Stimulated activated CD4-positive, alpha-beta T cell treated with anti-CD3 and anti-CD28 coated beads, Interleukin-1b, Interleukin-23, amount 100 ng/mL, for 1 hour (primary cell): ENCODE data around the gene PJVK.
"Not testable (repeated sequence)": the region's sequence is repeated elsewhere in the genome, so short reads cannot be mapped to it uniquely, and the experiment has no call there.

Source experiments
- DNase-seq, 2 donors: peaks; one replicate each; pipeline ENCODE4 v3.0.0-alpha.2; 2020; ENCODE audit warnings: low read depth in 2 of 2

Gene PJVK

GRCh38 chr2:178450774-178451525 lies at the start of gene PJVK, which contains the start of gene PRKRA:
TSS of gene PJVK (plus strand) at chr2:178451378. CDS start at chr2:178453410, 2,032 bp downstream.
TSS of gene PRKRA (minus strand) at chr2:178451175. CDS start at chr2:178451030, 145 bp downstream.
- DNase-seq = peak; percentile 88 to 97

DNA sequence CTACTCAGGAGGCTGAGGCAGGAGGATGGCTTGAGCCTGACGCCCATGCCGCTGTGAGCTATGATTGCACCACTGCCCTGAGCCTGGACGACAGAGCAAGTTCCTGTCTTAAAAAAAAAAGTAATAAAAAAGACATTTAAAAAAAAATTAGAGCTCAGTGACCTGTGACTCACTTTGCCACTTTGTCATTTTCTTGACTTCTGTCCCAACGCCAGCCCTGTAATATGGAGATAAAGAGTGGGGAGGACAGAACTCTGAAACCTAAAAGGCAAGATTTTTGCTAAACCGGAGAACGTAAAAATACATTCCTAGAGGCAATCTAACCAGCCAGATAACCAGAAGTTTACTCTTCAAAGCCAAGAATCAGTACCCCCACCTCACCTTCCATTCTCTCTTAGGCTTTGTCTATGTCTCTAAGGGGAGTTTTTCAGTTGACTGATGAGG lies 49.2 kb upstream of the PJVK start:
- no peak for DNase-seq

DNA sequence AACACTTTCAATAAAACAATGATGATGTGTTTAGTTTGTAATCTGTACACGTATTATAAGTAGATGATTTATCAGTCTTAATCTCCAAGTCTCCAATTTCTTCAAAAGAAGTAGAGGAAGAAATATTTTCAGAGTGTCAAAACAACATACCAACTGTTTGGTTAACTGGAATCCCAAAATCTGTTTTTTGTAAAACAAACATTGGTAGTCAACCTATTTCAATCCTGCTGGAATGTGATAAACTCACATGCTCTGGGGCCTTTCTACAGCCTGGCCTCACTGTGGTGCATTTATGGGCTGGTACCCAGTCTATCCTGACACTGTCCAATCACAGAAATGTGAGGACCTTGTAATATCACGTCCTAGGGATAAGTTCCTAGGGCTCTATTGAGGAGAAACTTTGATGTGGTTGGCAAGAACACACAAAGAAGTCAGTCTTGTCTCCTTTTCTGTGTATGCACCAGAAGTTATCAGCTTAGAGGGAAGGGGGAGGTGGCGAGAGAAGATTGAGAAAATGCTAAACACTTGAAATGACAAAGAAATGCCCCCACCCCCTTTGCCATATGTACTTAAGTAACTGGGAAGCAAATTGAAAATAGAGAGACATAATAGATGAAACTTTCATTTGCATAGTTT lies 47.4 kb upstream of the PJVK start:
- DNase-seq = no peak

GRCh38 chr2:178404368-178404767 lies 46.8 kb upstream of the PJVK start:
- no peak for DNase-seq

DNA sequence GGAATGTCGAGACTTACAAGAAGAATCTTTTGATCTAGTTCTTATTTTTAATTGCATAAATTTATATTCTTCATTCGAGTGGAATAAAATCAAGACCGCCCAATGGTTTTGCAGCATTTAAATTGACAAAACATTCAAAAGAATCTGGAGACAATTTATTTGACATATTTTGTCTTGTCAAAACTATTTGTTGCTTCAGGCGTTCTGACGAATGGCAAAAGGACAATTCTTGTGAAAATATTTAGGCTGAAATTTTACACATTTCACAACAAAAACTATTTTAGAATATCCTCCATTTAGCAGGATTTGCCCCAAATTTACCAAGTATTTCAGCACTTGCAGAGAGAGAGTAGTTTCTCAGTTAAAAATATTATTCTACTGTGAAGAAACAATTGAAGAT lies 41.9 kb upstream of the PJVK start:
- no peak for DNase-seq

DNA sequence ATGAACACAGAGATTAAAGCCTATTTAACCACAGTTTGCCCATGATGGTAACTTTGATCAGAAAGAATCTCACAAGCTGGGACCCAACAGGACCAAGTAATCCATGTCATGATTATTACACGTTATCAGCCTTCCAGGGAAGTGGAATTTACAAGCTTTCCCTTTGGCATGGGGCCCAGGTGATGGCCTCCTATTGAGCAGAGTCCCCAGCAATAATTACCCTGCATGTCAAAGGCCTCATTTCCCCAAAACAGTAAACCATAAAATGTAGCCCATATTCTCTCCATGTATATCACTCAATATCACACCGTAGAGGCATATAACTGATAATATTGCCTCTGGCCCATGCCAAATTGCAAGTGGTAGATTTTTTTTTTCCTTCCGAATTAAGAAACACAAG lies 39.1 kb upstream of the PJVK start:
- no peak for DNase-seq

DNA sequence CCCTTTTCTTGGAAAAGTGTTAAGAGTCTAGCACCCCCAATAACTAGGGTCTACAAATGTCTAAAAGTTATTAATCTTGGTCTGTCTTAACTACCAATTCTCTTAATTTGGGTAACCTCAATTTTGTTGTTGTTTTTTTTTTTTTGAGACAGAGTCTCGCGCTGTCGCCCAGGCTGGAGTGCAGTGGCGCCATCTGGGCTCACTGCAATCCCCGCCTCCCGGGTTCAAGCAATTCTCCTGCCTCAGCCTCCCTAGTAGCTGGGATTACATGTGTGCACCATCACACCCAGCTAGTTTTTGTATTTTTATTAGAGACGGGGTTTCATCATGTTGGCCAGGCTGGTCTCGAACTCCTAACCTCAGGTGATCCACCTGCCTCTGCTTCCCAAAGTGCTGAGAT lies 38.7 kb upstream of the PJVK start:
- DNase-seq = not testable (repeated sequence)

DNA sequence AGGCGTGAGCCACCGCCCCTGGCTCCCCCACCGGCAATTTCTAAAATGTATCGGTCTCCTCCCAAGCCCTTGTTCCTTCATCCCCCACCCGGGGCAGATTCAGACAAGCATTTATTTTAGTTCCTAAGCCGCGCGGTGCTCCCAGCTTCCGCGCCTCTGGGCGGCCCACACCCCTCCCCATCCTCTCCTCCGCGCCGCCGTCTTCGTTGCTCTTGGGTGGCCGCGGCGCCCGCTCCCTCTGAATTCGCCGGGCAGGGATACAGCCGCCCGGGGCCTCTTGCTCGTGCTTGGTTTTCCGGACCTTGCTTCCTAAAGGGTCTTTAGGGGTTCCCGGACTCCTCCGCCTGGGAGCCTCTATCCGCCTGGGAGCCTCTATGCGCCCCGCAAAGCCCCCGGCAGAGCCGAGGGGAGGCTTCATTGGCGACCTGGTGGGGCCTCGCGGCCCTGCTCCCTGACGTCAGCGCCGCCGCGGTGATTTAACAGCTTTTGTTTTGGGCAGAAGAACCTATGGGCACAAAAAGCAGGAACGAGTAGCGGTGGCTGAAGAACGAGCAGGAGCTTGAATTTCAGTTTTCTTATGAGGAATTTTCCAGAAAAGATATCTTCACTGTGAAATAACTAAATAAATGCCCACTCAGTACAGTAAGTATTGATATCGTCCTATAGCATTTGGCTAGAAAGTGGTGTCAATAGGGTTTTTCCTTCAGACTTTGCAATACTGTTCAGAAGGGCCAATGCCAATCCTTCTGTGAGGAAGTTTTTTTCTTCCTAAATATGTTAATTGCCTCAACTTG lies 37.5 kb upstream of the PJVK start:
- peak; percentile 25 to 48 for DNase-seq

- DNase-seq = peak; percentile 30
Observed at GRCh38 chr2:178414266-178415247, 36.6 kb upstream of the PJVK start.

GRCh38 chr2:178415979-178416378 lies 35.2 kb upstream of the PJVK start:
- DNase-seq = no peak

DNA sequence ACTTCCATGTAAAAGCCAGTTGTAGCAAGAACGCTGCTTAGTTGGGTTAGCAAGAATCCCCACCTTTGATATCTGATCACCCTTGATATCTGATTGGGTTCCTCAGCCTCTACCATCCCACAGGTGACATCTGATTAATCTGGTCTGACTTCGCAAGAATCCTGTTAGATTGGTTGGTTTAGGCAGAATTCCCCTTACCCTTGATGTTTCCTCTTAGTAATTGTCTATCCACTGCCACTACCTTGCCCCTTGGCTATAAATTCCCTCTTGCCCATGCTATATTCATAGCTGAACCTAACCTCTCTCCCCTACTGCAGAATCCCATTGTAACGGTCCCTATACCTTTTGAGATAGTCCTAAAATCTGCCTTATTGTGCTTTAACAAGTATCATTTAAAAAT lies 33.3 kb upstream of the PJVK start:
- no peak for DNase-seq

GRCh38 chr2:178418426-178418825 lies 32.8 kb upstream of the PJVK start:
- no peak for DNase-seq

GRCh38 chr2:178419123-178419522 lies 32.1 kb upstream of the PJVK start:
- DNase-seq = no peak

GRCh38 chr2:178420463-178420999 lies 30.6 kb upstream of the PJVK start:
- DNase-seq = no peak

DNA sequence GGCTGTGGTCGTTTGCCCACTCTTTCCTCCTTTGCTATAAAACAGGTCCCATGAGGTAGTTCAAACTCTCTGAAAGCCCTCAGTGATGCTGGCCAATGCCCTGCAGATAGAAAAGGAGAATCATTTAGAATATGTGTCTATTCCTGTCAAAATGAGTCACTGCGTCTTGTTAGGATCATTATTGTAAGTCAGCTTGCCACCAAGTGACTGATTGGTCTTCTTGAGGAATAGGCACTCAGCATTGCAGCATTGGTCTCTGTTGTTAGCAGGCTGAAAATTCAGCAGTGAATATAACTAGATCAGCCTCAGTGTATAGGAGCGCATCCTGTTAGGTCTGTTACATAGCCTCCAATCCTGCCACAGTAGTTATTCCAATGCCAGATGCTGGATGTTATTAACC lies 29.1 kb upstream of the PJVK start:
- no peak for DNase-seq

DNA sequence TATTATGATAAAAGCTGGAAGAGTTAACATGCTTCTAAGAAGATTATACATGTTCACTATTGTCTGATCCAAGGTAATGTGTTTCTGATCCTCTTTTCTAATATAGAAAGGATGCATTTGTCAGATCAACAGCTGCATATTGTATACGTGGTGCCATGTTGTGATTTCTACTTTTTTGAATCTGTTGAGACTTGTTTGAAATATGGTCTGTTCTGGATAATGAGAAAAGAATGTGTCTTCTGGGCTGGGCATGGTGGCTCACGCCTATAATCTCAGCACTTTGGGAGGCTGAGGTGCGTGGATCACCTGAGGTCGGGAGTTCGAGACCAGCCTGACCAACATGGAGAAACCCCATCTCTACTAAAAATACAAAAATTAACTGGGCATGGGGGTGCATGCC lies 27.4 kb upstream of the PJVK start:
- DNase-seq = not testable (repeated sequence)

GRCh38 chr2:178425255-178425827 lies 25.8 kb upstream of the PJVK start:
- DNase-seq = no peak

DNA sequence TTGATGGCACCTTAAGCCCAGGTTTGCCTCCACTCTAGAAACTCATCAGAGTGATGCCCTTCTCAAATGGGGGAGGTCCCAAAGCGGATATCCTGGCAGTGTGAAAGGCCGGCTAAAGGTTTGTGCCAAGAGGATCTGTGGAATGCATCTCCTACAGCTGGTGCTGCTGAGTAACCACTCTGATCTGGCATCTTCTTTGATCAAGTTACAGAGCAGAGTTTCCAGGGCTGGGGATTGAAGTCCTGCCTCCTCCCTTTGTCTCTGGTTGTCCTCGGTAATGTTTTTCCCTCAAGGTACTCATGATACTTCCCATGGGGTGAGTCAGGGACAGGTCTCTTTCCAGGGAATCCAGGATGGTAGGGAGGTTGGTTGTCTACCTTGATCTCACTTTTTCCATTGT lies 24.8 kb upstream of the PJVK start:
- DNase-seq = no peak

- DNase-seq = no peak
Observed at GRCh38 chr2:178427458-178427857, 23.7 kb upstream of the PJVK start.

GRCh38 chr2:178428396-178428806 lies 22.8 kb upstream of the PJVK start:
- no peak for DNase-seq

GRCh38 chr2:178429336-178429735 lies 21.8 kb upstream of the PJVK start:
- DNase-seq = no peak
